Duodenal mucosa (tissue), 2 donors: Measurements from ENCODE around the gene SLC26A6.
A peak's percentile ranks its signal among the peaks of the same experiment; 100 is the strongest.

Source experiments
- H3K27ac ChIP-seq: one replicate; pipeline ENCODE4 v1.7.0; 2013; ENCODE audit warnings: low read depth, low read length
- H3K27me3 ChIP-seq, 2 donors: one replicate each; pipeline ENCODE4 v1.7.0; 2013; ENCODE audit warnings: low read length in 2 of 2, control low read depth in 1 of 2; ENCODE audit not compliant: insufficient read depth in 2 of 2, control insufficient read depth in 1 of 2
- H3K36me3 ChIP-seq, 2 donors: one replicate each; pipeline ENCODE4 v1.7.0; 2013; ENCODE audit warnings: low read length in 2 of 2, control low read depth in 1 of 2; ENCODE audit not compliant: insufficient read depth in 2 of 2, control insufficient read depth in 1 of 2
- H3K4me1 ChIP-seq, 2 donors: one replicate each; pipeline ENCODE4 v1.7.0; 2013; ENCODE audit warnings: low read length in 2 of 2, control low read depth in 1 of 2; ENCODE audit not compliant: insufficient read depth in 2 of 2, control insufficient read depth in 1 of 2
- H3K4me3 ChIP-seq, 2 donors: one replicate each; pipeline ENCODE4 v1.7.0; 2013; ENCODE audit warnings: low read length in 2 of 2, low read depth in 1 of 2
- H3K9ac ChIP-seq, 2 donors: one replicate each; pipeline ENCODE4 v1.7.0; 2013; ENCODE audit warnings: low read length in 2 of 2, low read depth in 1 of 2
- H3K9me3 ChIP-seq, 2 donors: one replicate each; pipeline ENCODE4 v1.7.0; 2013; ENCODE audit warnings: low read length in 2 of 2, control low read depth in 1 of 2; ENCODE audit not compliant: control insufficient read depth in 1 of 2

SLC26A6 gene

DNA sequence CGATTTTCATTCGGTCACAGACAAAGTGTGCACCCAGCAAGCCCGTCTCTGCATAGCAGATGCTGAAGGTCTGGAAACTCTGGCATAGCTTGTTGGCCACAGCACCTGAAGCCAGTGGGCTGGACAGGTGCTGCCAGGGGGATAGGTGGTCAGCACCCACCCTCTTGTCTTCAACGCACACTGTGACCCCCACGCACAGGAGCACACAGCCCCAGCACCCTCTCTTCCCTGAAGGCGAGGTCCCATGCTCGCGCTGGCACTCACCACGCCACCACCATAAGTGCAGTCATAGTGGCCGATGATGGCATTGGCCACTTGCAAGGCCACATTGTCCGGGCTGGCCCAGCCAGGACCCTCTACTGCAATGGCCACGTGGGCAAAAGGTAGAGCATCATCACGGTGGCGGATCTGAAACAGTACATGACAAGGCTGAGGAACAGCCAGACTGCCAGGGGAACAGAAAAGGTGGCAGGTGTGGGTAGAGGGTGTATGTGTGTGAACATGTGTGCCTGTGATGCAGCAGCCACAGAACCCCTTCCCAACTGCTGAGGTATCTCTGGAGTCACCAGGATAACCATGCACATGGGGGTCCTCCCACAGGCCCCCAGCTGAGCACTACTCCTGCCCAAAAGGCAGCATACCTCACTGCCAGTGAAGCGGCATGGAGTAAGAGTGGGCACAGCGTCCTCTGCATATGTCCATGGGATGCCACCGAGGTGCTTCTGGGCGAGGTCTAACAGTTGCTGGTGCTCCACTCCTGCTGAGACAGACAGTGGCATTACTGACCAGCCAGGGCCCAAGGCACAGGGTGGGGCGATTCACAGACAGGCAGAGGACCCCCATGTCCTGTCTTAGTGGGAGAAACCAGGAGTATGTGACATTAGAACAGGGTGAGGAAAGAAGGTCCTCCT lies 34.3 kb downstream of the SLC26A6 start:
- Histone ChIP-seq H3K9ac (no peak overlapping the region), H3K27me3 (no peaks in the 10 kb centered on the region), H3K27ac (no peak overlapping the region), H3K4me1 (peaks cover 0 to 22% of the 10 kb centered on the region in 2 donors), H3K36me3 (peaks cover 63 to 84% of the 10 kb centered on the region in 2 donors), H3K9me3 (no peaks in the 10 kb centered on the region), H3K4me3 (no peak overlapping the region)

DNA sequence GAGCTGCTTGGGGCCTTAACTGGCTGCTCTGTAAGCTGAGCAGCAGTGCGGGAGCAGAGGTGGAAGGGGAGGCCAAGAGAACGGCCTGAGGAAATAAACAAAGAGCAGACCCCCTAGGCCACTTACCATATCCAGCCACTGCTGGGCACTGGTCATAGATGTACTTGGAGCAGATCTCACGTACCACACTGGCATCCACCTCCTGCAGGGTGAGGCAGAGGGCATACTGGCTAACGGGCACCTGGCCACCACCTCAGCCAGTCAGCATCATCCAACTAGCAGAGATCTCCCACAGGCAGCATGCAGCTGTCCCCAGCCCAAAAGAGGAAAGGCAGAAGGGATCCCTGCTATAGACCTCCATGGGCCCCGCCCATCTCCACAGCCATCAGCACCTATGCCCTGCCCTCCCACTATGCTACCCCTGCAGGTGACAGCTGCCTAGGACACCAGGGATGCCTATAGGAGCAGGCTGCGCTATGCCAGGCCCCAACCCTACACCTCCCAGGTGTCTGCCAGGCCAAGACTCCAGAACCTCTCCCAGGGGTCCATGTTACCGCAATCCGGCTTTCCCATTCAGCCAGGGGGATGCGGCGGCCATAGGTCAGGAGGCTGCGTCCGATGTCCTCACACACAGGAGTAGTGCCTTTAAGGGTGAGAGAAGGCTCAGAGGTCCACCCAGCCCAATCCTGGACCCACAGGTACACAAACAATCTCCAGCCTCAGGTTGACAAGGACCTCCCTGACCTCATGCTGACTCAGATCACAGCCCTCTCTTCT lies 35.6 kb downstream of the SLC26A6 start:
- H3K27ac ChIP-seq = no peak overlapping the region
- H3K4me3 ChIP-seq = no peak overlapping the region
- H3K9ac ChIP-seq = peak overlapping the region in 1 of 2 donors; percentile 10
- peaks cover 0 to 4% of the 10 kb centered on the region in 2 donors for H3K27me3 ChIP-seq
- H3K36me3 ChIP-seq = peaks cover 51 to 72% of the 10 kb centered on the region in 2 donors
- H3K4me1 ChIP-seq = peaks cover 0 to 31% of the 10 kb centered on the region in 2 donors
- no peaks in the 10 kb centered on the region for H3K9me3 ChIP-seq

DNA sequence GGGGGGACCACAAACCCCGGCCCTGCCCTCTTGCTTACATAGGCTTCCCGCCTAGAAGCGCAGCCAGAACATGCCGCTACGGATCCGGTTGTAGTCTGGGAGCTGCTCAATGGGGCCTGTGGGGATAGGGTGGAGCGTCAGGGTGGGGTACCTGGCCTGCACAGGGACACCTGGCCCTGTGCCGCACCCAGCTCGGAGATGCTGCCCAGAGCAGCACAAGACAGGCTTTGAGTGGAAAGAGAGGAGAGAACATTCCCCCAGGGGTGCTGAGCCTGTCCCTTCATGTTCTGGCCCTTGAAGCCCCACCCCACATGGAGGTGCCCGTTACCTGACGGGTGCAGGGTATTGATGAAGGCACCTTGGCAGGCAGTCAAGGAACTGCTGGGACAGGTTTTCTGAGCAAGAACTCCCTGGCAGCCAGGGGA lies 36.2 kb downstream of the SLC26A6 start:
- Histone ChIP-seq H3K27ac (peak overlapping the region; percentile 23), H3K9ac (peak overlapping the region in 1 of 2 donors; percentile 10), H3K27me3 (peaks cover 0 to 5% of the 10 kb centered on the region in 2 donors), H3K4me3 (no peak overlapping the region), H3K9me3 (no peaks in the 10 kb centered on the region), H3K4me1 (peaks cover 0 to 35% of the 10 kb centered on the region in 2 donors), H3K36me3 (peaks cover 45 to 66% of the 10 kb centered on the region in 2 donors)

DNA sequence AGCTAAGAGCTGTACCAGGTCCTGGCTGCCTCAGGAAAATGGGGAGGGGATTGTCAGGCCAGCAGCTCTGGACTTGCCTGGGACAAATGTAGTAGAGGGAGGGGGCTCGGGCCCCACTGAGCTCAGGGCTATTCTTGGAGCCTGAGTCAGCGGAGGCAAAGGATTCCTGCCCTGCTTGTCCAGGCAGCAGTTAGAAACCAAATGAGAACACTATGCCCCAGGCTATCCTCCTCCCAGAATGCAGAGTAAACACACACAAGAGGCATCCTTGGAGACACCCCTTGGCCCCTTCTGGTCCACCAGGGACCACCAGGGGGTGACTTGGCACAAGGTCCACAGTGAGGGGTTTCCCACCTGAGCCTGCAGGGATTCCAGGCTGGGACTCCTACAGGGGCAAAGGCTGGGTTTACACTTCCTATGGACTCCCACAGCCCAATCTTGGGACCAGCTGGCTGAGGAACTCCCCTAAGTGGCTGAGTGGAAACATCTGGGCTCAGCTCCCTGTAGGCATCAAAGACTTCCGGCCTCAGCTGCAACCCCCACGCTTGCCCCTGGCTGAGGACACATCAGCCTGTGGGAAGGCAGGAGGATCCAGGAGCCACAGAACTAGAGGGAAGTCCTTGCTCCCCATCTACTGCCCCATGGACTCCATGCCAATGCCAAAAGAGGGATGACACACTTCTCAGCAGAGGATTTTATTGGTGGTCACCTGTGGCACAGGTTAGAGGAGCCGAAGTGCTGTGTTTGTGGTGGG lies 36.8 kb downstream of the SLC26A6 start:
- H3K36me3 ChIP-seq = peaks cover 39 to 60% of the 10 kb centered on the region in 2 donors
- H3K4me3 ChIP-seq = no peak overlapping the region
- H3K27me3 ChIP-seq = peaks cover 0 to 5% of the 10 kb centered on the region in 2 donors
- H3K4me1 ChIP-seq = peaks cover 0 to 35% of the 10 kb centered on the region in 2 donors
- H3K27ac ChIP-seq = peak overlapping the region; percentile 70
- no peaks in the 10 kb centered on the region for H3K9me3 ChIP-seq
- no peak overlapping the region for H3K9ac ChIP-seq

DNA sequence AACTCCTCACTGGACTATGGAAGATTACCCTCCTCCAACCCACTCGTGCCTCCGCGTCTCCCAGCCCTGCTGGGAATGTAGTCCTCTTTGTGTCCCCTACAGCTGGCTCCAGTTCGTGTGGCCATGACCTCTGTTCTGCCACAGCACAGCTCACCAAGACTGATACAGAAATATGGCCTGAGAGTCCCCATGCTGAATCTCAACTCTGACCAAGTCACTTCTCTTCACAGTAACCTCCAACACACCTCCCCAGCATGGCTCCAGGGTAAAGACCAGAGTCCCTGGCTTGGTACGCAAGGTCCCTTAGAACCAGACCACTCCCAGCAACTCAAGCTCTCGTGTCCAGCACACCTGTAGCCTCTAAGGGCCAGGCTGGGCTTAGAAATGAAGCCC lies 37.9 kb downstream of the SLC26A6 start:
- Histone ChIP-seq H3K4me1 (peaks cover 0 to 35% of the 10 kb centered on the region in 2 donors), H3K36me3 (peaks cover 31 to 49% of the 10 kb centered on the region in 2 donors), H3K9ac (no peak overlapping the region), H3K9me3 (no peaks in the 10 kb centered on the region), H3K27me3 (peaks cover 3 to 5% of the 10 kb centered on the region in 2 donors), H3K27ac (peak overlapping the region; percentile 24), H3K4me3 (no peak overlapping the region)

DNA sequence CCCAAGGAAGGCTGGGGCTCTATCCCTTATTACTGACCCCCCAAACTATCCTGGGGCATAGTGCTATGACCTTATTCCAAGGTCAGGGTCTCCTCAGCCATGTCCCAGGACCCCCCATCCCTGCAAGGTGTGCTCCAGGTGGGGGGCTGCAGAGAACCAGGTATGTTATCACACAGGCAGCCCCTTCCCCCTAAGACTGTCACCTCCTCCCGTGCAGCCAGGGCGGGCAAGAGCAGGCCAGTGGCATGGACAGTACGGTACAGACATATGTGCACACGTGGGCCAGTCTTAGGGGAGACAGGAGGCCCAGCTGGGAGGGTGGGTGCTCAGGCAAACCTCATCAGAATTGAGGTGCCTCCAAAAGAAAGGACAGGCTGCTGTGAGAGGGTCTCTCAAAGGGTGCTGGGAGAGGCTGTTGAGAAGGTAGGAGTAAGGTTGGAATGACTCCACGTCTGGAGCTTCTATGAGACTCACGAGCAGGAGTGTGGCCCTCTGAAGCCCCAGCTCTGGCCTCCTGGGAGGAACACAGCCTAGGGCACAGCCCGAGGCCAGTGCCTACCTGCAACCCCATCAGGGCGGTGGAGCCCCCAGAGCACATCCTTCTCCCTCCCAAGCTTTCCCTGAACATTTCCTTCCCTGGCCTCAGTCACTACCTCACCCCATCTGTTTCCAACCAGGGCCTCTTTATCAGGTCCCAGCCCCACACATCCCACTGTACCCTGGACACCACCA lies 38.4 kb downstream of the SLC26A6 start:
- Histone ChIP-seq H3K4me3 (no peak overlapping the region), H3K4me1 (peaks cover 0 to 35% of the 10 kb centered on the region in 2 donors), H3K27ac (no peak overlapping the region), H3K36me3 (peaks cover 28 to 44% of the 10 kb centered on the region in 2 donors), H3K27me3 (peaks cover 3 to 5% of the 10 kb centered on the region in 2 donors), H3K9ac (no peak overlapping the region), H3K9me3 (no peaks in the 10 kb centered on the region)

DNA sequence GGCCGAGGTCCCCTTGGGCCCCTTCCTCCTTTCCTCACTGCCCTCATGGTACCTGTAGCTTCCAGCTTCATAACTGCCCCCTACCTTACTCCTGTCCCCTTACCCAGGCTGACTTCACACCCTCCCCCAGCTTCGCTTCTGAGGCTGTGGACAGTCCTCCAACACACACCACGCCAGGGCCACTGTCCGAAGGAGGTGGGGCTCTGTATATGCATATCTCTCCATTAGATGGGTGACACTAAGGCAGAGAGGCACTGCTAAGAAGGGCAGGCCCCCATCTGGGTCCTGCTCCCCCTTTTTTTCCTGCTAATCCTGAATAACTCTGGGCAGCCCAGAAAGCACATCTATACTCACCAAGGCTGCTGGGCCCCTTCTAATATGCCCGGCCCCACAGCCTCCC lies 39.1 kb downstream of the SLC26A6 start:
- Histone ChIP-seq H3K27ac (no peak overlapping the region), H3K4me3 (no peak overlapping the region), H3K36me3 (peaks cover 21 to 37% of the 10 kb centered on the region in 2 donors), H3K9me3 (no peaks in the 10 kb centered on the region), H3K27me3 (peaks cover 3 to 5% of the 10 kb centered on the region in 2 donors), H3K9ac (no peak overlapping the region), H3K4me1 (peaks cover 0 to 35% of the 10 kb centered on the region in 2 donors)

DNA sequence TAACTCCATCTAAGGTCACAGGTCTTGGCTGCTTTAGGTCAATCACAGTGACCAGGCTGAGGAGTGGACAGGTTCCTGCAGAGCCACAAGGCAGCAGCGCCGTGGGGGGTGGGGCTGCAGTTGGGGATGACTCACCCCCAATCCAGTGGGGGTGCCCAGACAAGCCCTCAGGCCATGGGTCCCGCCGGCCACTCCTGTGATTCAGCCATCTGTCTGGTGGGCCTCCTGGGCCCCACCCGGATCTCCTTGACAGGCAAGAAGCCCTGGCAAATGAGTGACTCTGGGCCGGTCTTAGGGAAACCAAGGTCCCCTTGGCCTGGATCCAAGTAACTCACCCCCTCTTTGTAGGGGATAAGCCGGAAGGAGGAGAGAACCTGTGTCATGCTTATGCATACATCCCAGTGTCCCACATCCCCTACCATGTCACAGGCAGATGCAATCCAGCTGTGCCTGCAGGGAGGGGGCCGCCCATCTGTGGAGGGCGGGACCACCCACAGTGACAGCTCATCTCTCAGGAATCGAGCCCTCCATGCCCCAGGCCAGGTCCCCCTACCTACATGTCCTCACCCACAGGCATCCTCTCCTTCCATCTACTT lies 39.6 kb downstream of the SLC26A6 start:
- Histone ChIP-seq H3K36me3 (peaks cover 15 to 32% of the 10 kb centered on the region in 2 donors), H3K9me3 (no peaks in the 10 kb centered on the region), H3K9ac (no peak overlapping the region), H3K4me3 (no peak overlapping the region), H3K4me1 (peaks cover 0 to 35% of the 10 kb centered on the region in 2 donors), H3K27ac (no peak overlapping the region), H3K27me3 (peaks cover 3 to 5% of the 10 kb centered on the region in 2 donors)

DNA sequence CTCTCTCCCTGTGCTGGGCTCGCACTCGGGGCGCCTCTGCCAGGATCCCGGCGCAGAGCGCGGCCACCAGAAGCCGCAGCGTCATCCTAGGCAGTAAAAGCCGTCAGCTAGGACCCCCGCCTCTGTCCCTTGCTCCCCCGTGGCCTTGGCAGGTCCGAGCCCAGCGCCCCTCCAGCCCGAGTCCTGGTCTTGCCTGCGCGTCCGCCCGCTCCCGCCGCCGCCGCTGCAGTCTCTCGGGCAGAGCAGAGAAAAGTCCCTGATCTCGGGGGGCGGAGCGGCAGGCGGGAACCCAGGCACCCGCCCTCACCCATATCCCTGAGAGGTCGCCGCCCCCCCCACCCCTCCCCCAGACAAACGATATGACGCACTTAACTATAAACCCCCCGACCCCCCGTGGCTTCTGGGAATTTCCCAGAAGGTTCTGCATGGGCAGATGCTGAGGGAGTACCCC lies 40.2 kb downstream of the SLC26A6 start, which contains the start of gene COL7A1:
Gene COL7A1, minus strand, starts transcription at position 255 of the 451 bp plus-strand sequence. Its CDS starts 170 bp downstream, at position 85.
- Histone ChIP-seq H3K36me3 (peaks cover 10 to 27% of the 10 kb centered on the region in 2 donors), H3K4me1 (peaks cover 0 to 35% of the 10 kb centered on the region in 2 donors), H3K4me3 (peak within 1 kb of the TSS; percentile 5 to 59), H3K9ac (peak within 1 kb of the TSS in 1 of 2 donors; percentile 10), H3K27me3 (peaks cover 3 to 5% of the 10 kb centered on the region in 2 donors), H3K27ac (no peak within 1 kb of the TSS), H3K9me3 (no peaks in the 10 kb centered on the region)
